ENCODE measurements around the gene GATAD2B.

GRCh38 chr1:153800516-153800915 is 122.3 kb downstream of the GATAD2B start:
- TF ChIP-seq CTCF (IDR thresholded peaks at IDR 0.05) (no peak), POLR2A (IDR thresholded peaks at IDR 0.05) (no peak)
